Activated CD8-positive, alpha-beta memory T cell treated with anti-CD3 and anti-CD28 coated beads, Interleukin-2, amount 10 ng/mL, durations not matched to agents 7 days and 5 days (primary cell): ENCODE results near the gene PALS2. TPM values are rescaled to one million over a fixed set of nuclear protein-coding genes. Genes with fewer than 3 reads are reported as not detected.

Experiments used
- ATAC-seq: fragments of 150-1000 bp; cut with Tn5 transposase; one replicate; pipeline ENCODE4 v1.10.0; 2021; ENCODE audit warnings: moderate library complexity
- CTCF ChIA-PET: fragments of 350-600 bp; sonication (Branson Sonifier 250); formaldehyde crosslinking; loops from one replicate; lab custom pipeline; 2021; ENCODE audit warnings: antibody characterized with exemption; lab: Charles Lee
- DNase-seq: peaks from one replicate; pipeline ENCODE4 v3.0.0-alpha.2; 2020
- H3K27ac Mint-ChIP-seq: one replicate; pipeline ENCODE4 v1.8.0; 2021; ENCODE audit warnings: mild to moderate bottlenecking, mixed read lengths
- H3K27me3 Mint-ChIP-seq: one replicate; pipeline ENCODE4 v1.8.0; 2021; ENCODE audit warnings: mixed read lengths
- H3K36me3 Mint-ChIP-seq: one replicate; pipeline ENCODE4 v1.8.0; 2021; ENCODE audit warnings: mild to moderate bottlenecking, mixed read lengths
- H3K4me1 Mint-ChIP-seq: one replicate; pipeline ENCODE4 v1.8.0; 2021; ENCODE audit warnings: mixed read lengths
- H3K4me3 Mint-ChIP-seq: one replicate; pipeline ENCODE4 v1.8.0; 2021; ENCODE audit warnings: mild to moderate bottlenecking, moderate library complexity, mixed read lengths
- H3K9me3 Mint-ChIP-seq: one replicate; pipeline ENCODE4 v1.8.0; 2022; ENCODE audit warnings: low read depth, mixed read lengths
- total RNA-seq, 2 experiments: library from RNA; stranded (reverse); gene quantifications; one replicate each; pipeline ENCODE4 v1.2.3, GENCODE V29; 2021

Gene PALS2
- total RNA-seq, 2 experiments from 2014 or later, result 17.4 to 28.1 TPM

- no peaks in the 10 kb centered on the region for H3K36me3 Mint-ChIP-seq
- peak overlapping the region; percentile 76 for H3K4me3 Mint-ChIP-seq
- peak; percentile 64 for DNase-seq
- peak overlapping the region; percentile 77 for H3K27ac Mint-ChIP-seq
- ATAC-seq, result peak; percentile 25
- peaks cover 27% of the 10 kb centered on the region for H3K4me1 Mint-ChIP-seq
- peaks cover 43% of the 10 kb centered on the region for H3K27me3 Mint-ChIP-seq
- CTCF ChIA-PET, result interaction anchor here (1.3 kb wide), 1 partner anchor 15 kb away, joined by 3 read pairs; no protein-coding TSS in a partner anchor
- no peaks in the 10 kb centered on the region for H3K9me3 Mint-ChIP-seq
These were observed 757 bp upstream of the PALS2 start for GRCh38 chr7:24572393-24572996.

GRCh38 chr7:24573554-24574338, 494 bp downstream of the PALS2 start:
- Mint-ChIP-seq H3K4me1 (peaks cover 27% of the 10 kb centered on the region), H3K4me3 (peak overlapping the region; percentile 88), H3K9me3 (no peaks in the 10 kb centered on the region), H3K27me3 (peaks cover 36% of the 10 kb centered on the region), H3K27ac (peak overlapping the region; percentile 82), H3K36me3 (no peaks in the 10 kb centered on the region)
- DNase-seq (peak; percentile 55), ATAC-seq (peak; percentile 44)
- CTCF ChIA-PET, result interaction anchor here (1.0 to 1.3 kb wide), 4 partner anchors 8 to 182 kb away, joined by 3 read pairs; no protein-coding TSS in a partner anchor

GRCh38 chr7:24574386-24574785, 1.1 kb downstream of the PALS2 start:
- peak overlapping the region; percentile 82 for H3K27ac Mint-ChIP-seq
- CTCF ChIA-PET, result interaction anchor here (1.0 to 1.3 kb wide), 4 partner anchors 9 to 182 kb away, joined by 3 read pairs; no protein-coding TSS in a partner anchor
- DNase-seq (no peak), ATAC-seq (no peak)
- peak overlapping the region; percentile 88 for H3K4me3 Mint-ChIP-seq
- peaks cover 30% of the 10 kb centered on the region for H3K4me1 Mint-ChIP-seq
- no peaks in the 10 kb centered on the region for H3K36me3 Mint-ChIP-seq
- H3K9me3 Mint-ChIP-seq, result no peaks in the 10 kb centered on the region
- peaks cover 30% of the 10 kb centered on the region for H3K27me3 Mint-ChIP-seq

- peak overlapping the region; percentile 88 for H3K4me3 Mint-ChIP-seq
- DNase-seq (no peak), ATAC-seq (no peak)
- no peaks in the 10 kb centered on the region for H3K9me3 Mint-ChIP-seq
- H3K27ac Mint-ChIP-seq, result no peak overlapping the region
- H3K36me3 Mint-ChIP-seq, result no peaks in the 10 kb centered on the region
- peaks cover 34% of the 10 kb centered on the region for H3K4me1 Mint-ChIP-seq
- peaks cover 24% of the 10 kb centered on the region for H3K27me3 Mint-ChIP-seq
- CTCF ChIA-PET, result interaction anchor here (0.7 to 1.4 kb wide), 5 partner anchors 9 to 519 kb away, joined by 3 to 4 read pairs (median 3); no protein-coding TSS in a partner anchor
These were observed 1.7 kb downstream of the PALS2 start for GRCh38 chr7:24574950-24575349.

GRCh38 chr7:24576171-24577025, 3.1 kb downstream of the PALS2 start:
- no peak for ATAC-seq
- Mint-ChIP-seq H3K4me1 (peaks cover 37% of the 10 kb centered on the region), H3K36me3 (no peaks in the 10 kb centered on the region), H3K27me3 (peaks cover 10% of the 10 kb centered on the region), H3K9me3 (no peaks in the 10 kb centered on the region), H3K4me3 (no peak overlapping the region), H3K27ac (no peak overlapping the region)
- CTCF ChIA-PET, result interaction anchor here (0.9 to 1.7 kb wide), 12 partner anchors 11 to 523 kb away, joined by 3 to 6 read pairs (median 4); no protein-coding TSS in a partner anchor
- no peak for DNase-seq

GRCh38 chr7:24578052-24578451, 4.8 kb downstream of the PALS2 start:
- H3K27me3 Mint-ChIP-seq, result no peaks in the 10 kb centered on the region
- ATAC-seq, result no peak
- H3K9me3 Mint-ChIP-seq, result no peaks in the 10 kb centered on the region
- H3K36me3 Mint-ChIP-seq, result no peaks in the 10 kb centered on the region
- no peak for DNase-seq
- H3K4me3 Mint-ChIP-seq, result no peak overlapping the region
- no peak overlapping the region for H3K27ac Mint-ChIP-seq
- CTCF ChIA-PET, result interaction anchor here (0.7 to 1.1 kb wide), 2 partner anchors 9 to 516 kb away, joined by 3 to 5 read pairs; no protein-coding TSS in a partner anchor
- peaks cover 27% of the 10 kb centered on the region for H3K4me1 Mint-ChIP-seq

- no peaks in the 10 kb centered on the region for H3K27me3 Mint-ChIP-seq
- DNase-seq, result no peak
- no peaks in the 10 kb centered on the region for H3K9me3 Mint-ChIP-seq
- H3K36me3 Mint-ChIP-seq, result peaks cover under 1% of the 10 kb centered on the region
- no peak overlapping the region for H3K27ac Mint-ChIP-seq
- CTCF ChIA-PET, result interaction anchor here (0.6 to 1.5 kb wide), 4 partner anchors 19 to 290 kb away, joined by 3 to 4 read pairs (median 4); no protein-coding TSS in a partner anchor
- ATAC-seq, result no peak
- peaks cover 17% of the 10 kb centered on the region for H3K4me1 Mint-ChIP-seq
- H3K4me3 Mint-ChIP-seq, result no peak overlapping the region
These were observed 7.2 kb downstream of the PALS2 start for GRCh38 chr7:24580283-24580946.

- Mint-ChIP-seq H3K9me3 (no peaks in the 10 kb centered on the region), H3K4me1 (peaks cover 12% of the 10 kb centered on the region), H3K27ac (no peak overlapping the region), H3K36me3 (peaks cover 4% of the 10 kb centered on the region), H3K27me3 (no peaks in the 10 kb centered on the region), H3K4me3 (no peak overlapping the region)
- DNase-seq, result no peak
- CTCF ChIA-PET, result interaction anchor here (0.9 to 1.3 kb wide), 3 partner anchors 17 to 512 kb away, joined by 3 to 5 read pairs (median 4); no protein-coding TSS in a partner anchor
- no peak for ATAC-seq
These were observed 8.9 kb downstream of the PALS2 start for GRCh38 chr7:24582166-24582565.

- peak; percentile 84 for ATAC-seq
- peak; percentile 65 for DNase-seq
- Mint-ChIP-seq H3K4me3 (no peak overlapping the region), H3K9me3 (no peaks in the 10 kb centered on the region), H3K4me1 (peaks cover 20% of the 10 kb centered on the region), H3K36me3 (peaks cover 7% of the 10 kb centered on the region), H3K27me3 (no peaks in the 10 kb centered on the region), H3K27ac (no peak overlapping the region)
- CTCF ChIA-PET, result interaction anchor here (0.6 to 1.4 kb wide), 10 partner anchors 10 to 722 kb away, joined by 3 to 7 read pairs (median 3); partner anchors contain the start of gene PALS2
These were observed 14.6 kb downstream of the PALS2 start for GRCh38 chr7:24587853-24588252.

- Mint-ChIP-seq H3K27me3 (no peaks in the 10 kb centered on the region), H3K9me3 (no peaks in the 10 kb centered on the region)
- CTCF ChIA-PET, result interaction anchor here (1.1 to 1.6 kb wide), 3 partner anchors 11 to 508 kb away, joined by 3 to 5 read pairs (median 3); no protein-coding TSS in a partner anchor
These were observed 17.9 kb downstream of the PALS2 start for GRCh38 chr7:24591152-24591551.

GRCh38 chr7:24595671-24596418, 22.6 kb downstream of the PALS2 start:
- ATAC-seq (peak; percentile 79), DNase-seq (no peak)
- H3K36me3 Mint-ChIP-seq, result peaks cover 11% of the 10 kb centered on the region
- CTCF ChIA-PET, result interaction anchor here (0.9 kb wide), 1 partner anchor 496 kb away, joined by 3 read pairs; no protein-coding TSS in a partner anchor
- H3K27ac Mint-ChIP-seq, result no peak overlapping the region
- H3K4me3 Mint-ChIP-seq, result no peak overlapping the region
- H3K9me3 Mint-ChIP-seq, result no peaks in the 10 kb centered on the region
- no peaks in the 10 kb centered on the region for H3K27me3 Mint-ChIP-seq
- peaks cover 7% of the 10 kb centered on the region for H3K4me1 Mint-ChIP-seq

More at GRCh38 chr7:24591152-24591551, 17.9 kb downstream of the PALS2 start:
- H3K4me1 Mint-ChIP-seq, result peaks cover 22% of the 10 kb centered on the region
- H3K36me3 Mint-ChIP-seq, result peaks cover 9% of the 10 kb centered on the region
- DNase-seq, result no peak
- H3K4me3 Mint-ChIP-seq, result no peak overlapping the region
- no peak overlapping the region for H3K27ac Mint-ChIP-seq
- ATAC-seq, result no peak
